ENCODE measurements around the gene PRSS16. TPM values are rescaled to one million over a fixed set of nuclear protein-coding genes. Genes with fewer than 3 reads are reported as not detected.

Gene PRSS16
- polyA plus RNA-seq, 1 donor, result not detected

DNA sequence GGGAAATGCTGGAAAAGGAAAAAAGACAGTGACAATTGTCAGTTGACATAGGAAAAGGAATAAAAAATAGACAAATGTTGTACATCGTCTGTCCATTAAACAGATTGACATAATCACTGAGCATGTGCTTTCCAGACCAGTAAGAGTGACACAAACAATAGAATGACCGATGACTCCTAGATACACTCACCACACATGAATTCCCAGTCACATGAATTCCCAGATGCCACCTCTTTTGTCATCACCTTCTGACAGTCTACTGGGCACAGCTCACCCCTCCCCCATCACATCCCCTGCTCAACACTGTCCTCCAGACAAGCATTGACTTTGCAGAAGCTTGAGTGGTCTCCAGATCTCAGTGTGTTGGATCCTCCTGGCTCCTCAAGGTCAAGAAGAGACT is 38.6 kb downstream of the PRSS16 start:
- no peak for DNase-seq

DNA sequence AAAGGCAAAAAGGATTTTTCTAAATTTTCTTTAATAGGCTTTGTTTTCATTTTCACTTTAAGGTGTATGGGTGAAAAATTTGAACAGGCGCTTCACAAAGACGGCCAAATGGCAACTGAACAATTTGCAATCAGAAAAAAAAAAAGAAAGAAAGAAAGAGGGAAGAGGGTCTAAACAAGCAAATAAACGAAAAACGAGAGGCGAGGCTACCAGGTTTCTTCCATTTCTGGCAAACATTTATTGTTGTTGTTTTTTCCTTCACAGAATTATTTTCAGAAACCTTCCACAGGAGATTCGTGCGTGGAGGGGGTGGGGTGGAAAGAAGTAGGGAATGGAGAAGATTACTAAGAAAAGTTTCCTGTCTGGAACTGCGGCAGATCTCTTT is 40.2 kb downstream of the PRSS16 start:
- no peak for DNase-seq

DNA sequence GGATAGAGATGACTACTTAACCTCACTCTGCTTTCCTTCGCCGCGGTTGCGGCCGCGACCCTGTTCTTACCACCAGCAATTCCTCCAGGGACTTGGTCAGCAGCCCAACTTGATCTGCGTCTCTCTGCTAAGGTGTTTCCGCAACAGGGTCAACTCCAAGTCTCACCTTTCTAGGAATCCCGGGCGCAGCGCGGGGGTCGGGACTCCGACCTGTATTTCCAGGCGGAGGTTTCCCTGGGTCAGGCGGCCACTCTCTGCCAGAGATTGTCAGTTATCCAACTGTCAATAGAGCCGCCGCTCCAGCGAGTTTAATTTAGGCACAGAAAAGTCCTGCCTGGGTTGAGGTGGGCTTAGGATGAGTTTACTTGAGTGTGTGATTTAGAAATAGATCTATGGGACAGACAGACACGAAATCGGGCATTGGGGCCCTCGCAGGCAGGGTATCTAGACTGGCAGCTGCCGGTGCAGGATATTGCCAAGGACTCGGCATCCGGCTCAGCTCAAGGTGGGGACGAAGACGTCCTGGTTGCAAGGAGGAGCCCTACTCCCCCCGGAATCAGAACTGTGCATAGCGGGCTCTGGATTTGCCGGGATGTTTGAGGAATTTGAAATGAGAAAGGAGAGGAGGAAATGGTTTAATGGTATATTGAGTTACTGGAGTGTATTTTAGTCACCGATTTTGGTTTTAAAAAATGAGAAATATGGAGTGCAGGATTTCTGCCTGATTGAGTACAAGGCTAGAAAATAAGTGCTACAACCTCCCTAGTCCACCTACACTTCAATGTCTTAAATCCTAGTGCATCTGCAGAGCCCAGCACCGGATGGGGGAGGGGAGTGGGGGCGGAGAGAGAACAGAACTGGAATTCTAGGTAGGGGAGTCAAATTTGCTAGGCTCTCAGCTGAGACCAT is 40.9 kb downstream of the PRSS16 start:
- no peak for DNase-seq

DNA sequence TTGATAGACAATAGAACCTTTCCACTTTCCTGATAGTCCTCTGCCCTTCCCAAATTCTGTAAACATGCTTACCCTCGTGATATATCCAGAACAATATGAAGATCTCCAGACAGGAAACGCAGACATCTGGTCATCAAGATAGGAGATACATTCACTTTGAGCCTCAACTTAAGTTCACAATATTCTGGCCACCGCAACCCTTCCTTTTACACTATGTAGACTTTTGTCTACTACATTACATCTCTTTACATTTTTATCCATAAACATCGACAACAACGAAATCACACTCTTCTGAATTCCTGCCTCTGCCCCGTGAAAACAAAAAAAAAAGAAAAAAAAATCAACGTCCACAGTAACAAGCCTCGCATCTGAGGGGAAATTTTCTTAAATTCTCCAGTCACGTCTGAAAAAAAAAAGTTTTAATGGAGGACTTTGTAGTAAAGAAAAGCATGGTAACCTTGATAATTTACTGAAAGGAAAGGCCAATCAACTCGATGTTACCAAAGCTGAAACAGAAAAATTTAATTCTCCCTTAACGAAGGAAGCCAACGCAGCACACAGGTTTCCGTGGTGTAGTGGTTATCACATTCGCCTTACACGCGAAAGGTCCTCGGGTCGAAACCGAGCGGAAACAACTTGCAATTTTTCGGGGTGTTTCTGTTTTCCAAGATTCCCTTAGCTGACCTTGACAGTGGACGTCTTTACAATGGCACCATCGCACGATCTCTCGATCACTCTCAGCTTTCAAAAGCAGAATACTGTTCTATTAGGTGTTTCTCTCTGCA is 42.8 kb downstream of the PRSS16 start:
- DNase-seq, result no peak

DNA sequence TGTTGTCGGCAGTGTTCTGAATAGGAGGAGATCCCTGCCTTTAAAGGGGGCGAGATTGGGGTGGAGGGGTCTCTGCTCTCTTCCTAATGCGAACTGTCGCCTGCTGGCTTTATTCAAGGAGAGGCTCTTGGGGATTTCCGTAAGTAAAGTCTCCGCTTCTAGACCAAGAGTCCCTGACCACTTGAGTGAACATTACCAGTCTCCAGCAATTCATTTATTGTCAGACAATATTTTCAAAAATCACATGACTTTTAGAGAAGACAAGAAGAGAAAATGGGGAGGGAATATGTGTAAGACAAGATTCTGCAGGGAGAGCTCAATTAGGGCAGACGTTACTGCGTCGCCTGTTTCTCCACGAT is 43.3 kb downstream of the PRSS16 start:
- no peak for DNase-seq

DNA sequence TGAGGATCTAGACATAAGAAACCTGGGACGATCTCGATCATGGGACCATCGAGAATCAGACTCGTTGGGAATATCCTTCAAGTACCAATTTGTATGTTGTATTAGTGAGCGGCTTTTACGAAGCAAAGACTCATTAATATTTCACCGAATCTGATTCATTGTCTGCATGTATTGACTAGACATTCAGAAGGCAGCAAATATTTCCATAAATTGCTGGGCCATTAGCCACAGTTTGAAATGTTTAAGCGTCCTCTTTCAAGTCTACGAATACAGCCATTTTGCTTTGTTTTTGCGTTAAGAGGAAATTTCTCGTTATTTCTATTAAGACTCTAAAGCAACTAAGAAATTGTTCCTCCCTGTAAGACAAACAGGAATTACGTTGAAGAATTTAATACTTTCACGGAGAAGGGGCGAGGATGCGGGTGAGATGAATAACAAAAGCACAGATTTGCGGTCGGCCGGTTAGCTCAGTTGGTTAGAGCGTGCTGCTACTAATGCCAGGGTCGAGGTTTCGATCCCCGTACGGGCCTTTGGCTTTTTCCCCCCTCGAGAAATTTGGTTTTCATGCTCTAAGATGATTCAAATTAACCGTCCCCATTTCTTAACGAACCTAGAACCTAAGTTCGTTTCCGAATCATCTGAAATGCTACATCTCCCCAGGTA is 46.1 kb downstream of the PRSS16 start:
- DNase-seq, result no peak

DNA sequence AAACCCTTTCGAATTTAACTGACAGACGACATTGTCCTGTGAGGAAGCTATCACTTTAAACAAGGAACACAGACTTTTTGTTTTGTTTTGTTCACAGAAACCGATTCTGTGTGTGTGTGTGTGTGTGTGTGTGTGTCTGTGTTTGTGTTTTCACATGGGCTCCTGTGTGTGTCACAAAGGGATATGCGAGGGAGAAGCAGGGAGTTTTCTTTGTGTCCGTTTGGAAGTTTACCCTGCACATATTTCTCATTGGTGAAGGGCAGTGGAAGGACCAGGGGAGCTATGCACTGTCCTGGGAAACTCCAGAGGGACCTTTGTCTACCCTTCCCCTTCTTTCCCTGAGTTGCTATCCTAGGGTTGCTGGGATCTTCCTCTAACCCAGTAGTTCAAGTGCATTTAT is 46.9 kb downstream of the PRSS16 start:
- no peak for DNase-seq

DNA sequence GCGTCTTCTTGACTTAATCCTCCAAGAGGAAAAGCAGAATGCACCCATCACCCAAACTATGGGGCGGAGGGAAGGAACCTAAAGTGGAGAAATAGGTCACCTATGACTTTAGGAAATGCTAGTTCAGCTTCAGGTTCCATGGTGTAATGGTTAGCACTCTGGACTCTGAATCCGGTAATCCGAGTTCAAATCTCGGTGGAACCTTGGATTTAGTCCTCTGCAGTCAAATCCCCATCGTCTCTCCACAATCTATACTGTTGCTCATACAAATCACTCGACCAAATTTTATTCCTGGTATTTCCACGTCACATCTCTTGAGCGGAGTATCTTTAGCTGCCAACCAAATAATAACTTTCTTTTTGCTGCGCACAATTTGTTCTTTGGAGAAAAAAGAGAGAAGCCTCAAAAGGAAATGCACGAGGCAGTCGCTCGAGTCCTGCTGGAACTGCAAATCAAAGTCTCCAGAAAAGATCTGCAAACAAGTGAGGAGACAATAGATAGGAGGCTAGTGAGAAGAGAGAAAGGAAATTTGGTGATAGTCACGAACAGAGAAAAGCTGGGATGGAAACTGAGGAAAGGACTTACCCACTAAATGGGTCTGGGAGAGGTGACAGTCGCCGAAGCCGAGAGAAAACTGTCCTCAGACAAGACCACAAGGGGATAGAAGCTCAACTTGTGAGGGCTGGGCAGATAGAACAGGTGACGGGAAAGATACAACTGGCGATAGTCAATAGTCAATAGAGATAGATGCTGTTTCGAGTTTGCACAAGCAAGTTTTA is 48.0 kb downstream of the PRSS16 start:
- DNase-seq, result no peak

DNA sequence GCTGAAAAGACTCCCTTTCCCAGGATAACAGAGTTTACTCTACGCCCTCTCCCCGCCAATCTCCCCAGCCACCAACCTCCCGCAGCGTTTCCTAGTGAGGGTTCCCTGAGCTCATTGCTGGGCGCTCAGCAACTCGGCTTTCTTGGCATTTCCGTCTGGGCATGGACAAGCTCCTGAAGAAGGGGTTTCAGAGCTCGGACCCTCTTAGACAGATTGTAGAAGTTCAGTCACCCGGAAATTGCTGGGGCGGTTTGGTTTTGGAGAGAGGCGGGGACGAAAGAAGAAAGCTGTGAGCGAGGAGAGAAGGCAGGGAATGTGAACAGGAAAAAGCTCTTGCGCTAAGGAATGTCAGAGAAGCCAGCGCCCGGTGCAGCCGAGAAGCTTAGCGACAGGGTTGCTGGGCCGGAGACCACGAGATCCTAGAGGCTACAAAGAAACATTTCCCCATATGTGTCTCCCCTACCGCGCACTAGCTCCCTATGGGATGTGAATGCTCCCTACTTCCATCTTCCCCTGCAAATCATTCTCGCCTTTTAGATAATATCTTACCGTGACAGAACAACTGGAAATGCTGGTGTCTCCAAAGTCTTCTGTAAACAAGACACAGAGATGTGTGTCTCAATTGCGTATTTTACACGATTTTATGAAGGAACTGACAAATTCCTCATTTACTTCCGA is 48.7 kb downstream of the PRSS16 start:
- DNase-seq, result no peak

DNA sequence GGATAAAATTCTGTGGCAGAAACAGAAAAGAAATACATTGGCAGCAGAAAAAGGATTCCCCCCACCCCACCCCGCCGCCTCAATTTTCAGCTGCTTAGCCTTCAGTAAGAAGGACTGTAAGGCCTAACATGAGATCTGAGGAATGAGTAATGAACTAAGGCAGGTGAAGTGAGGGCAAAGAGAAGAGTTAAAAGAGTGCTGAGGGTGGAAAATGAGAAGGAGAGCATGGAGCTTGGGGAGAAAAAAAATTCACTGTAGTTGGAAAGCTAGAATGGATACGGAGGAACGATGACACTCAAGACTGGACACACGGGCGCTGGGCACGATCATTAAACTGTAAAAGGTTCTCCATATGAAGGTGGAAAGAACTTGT is 50.0 kb downstream of the PRSS16 start:
- DNase-seq, result no peak

DNA sequence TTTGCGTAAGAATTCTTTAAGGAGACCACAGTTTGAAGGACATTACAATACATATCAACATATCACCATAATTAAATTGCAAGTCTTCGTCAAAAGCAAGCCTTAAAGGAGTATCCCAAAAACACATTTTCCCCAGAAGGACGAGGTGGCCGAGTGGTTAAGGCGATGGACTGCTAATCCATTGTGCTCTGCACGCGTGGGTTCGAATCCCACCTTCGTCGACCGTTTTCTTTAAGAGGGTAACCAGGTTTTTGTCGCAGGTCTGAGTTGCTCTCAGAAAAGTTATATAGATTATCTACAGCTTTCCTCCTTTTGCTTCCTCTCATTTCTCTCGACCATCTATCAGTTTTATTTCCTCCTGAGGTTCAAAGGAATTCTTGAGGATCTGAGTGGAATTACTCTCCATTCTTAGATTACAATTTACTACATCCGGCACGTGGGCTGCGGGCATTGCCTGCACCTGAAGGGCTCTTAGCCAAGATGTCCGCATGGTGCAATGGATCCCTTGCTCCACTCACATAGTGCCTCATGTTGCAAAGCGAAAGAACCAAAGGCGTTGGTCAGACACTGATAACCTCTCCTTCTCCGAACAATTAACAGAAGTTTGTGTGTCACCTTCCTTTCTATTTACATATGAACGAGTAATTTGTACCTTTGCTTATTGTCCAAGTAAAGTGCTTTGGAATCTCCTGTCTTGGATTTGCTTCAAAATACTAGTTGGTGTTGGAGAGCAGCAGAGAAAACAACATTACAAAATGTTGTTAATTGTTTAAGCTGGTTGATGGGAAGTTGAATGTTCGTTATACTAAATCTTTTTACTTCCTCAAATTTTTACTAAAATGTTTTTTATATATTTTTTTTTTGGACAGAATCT is 50.6 kb downstream of the PRSS16 start:
- no peak for DNase-seq

DNA sequence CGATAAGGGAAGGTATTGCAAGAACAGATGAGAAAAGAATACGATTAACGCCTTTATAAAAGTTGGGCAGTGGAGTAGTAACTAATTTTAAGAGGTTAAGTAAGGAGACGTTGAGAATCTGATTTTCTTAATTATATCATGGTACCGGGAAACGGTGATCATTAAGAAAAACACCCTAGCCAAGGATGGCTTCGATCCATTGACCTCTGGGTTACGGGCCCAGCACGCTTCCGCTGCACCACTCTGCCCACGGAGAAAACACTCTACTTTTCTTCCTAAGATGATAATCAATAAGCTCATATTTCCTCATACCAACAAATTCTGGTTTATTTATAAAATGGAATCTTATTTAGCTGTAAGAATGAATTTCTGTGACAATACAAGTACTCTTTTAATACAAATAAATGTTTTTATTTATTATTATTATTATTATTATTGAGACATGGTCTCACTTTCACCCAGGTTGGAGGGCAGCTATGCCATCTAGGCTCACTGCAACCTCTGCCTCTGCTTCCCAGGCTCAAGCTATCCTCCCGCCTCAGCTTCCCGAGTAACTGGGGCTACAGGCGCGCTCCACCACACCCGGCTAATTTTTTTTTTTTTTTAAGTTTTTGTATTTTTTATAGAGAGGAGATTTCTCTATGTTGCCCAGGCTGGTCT is 56.2 kb downstream of the PRSS16 start:
- no peak for DNase-seq

Other genes with a start within 250 kb of the PRSS16 start
- not detected for gene POM121L2, start 64.6 kb downstream of the PRSS16 start, polyA plus RNA-seq (ENCODE audit: insufficient read length)
- gene ZNF391, start 141.1 kb downstream of the PRSS16 start, polyA plus RNA-seq (ENCODE audit: insufficient read length), result 4.3 TPM
- gene ZNF184, start 225.4 kb downstream of the PRSS16 start, polyA plus RNA-seq (ENCODE audit: insufficient read length), result 8.1 TPM